Endometrial microvascular endothelial cells (primary cell): ENCODE measurements around the gene TRA2B. TPM values are rescaled to one million over a fixed set of nuclear protein-coding genes. Genes with fewer than 3 reads are reported as not detected.

Experiments
- in situ Hi-C: cut with HindIII; loops from 2 replicates; pipeline ENCODE4 v1.10.0; 2017; ENCODE audit warnings: low sequenced_read_pairs, low pct_unique_long_range_greater_than_20kb; ENCODE audit errors: inconsistent ontology term
- total RNA-seq: library from RNA; depleted of rRNA; stranded (reverse); fragments of >200 nt; gene quantifications from one replicate; pipeline ENCODE4 v1.2.3, GENCODE V29; 2015; ENCODE audit errors: inconsistent ontology term

TRA2B gene
- total RNA-seq, 1 donor from 2014 or later, result 226 TPM

DNA sequence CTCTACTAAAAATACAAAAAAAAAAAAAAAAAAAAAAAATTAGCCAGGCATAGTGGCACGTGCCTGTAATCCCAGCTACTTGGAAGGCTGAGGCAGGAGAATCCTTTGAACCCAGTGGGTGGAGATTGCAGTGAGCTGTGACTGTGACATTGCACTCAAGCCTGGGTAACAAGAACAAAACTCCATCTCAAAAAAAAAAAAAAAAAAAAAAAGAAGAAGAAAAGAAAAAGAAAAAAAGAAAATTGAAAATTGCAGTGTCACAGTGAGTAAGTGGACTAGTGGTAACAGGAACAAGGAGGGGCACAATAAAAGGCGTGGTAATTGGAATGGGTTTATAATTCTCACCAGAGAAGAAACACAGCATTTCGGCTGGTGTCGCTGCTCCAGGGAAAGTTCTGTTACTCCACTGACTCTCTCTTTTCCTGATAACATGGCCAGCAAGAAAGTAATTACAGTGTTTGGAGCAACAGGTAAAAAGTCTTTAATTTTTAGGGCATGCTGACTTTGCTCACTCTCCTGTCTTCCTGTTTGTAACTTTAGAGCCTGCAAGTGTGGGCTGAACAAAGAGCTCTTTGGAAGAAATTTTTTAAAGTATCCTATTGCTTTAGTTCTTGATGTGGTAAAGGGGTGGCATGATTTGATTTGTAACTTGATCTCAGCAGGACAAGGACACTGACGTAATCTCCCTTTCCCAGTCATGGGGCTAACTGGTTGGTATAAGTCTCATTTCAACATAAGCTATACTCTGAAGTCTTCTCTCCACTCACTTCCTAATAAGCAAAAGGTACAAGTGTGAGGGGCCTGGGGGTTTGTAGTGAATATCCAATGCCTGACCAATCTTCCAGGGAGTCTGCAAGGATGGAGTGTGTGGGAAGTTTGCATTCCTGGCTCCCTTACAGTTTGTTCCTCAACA lies 22.1 kb upstream of the TRA2B start:
- in situ Hi-C loops, result no loop called here

DNA sequence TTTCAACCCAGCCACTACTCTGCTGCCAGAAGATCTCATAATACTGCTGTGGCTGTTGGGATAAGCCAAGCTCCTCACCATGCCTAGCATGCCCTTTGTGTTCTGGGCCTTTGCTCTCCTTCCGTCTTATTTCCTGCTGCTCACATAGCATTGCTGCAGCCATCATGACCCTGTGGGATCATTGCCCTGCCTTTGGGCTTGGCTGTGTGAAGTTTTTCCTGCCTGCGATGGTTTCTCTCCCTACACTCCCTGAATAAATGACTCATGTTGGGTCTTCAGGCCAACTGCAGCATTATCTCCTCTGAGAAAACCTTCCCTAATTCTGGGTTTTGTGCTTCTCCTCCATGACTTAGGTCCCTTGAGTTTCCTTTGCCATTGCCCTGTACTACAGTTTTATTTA lies 20.8 kb upstream of the TRA2B start:
- in situ Hi-C loops, result no loop called here

DNA sequence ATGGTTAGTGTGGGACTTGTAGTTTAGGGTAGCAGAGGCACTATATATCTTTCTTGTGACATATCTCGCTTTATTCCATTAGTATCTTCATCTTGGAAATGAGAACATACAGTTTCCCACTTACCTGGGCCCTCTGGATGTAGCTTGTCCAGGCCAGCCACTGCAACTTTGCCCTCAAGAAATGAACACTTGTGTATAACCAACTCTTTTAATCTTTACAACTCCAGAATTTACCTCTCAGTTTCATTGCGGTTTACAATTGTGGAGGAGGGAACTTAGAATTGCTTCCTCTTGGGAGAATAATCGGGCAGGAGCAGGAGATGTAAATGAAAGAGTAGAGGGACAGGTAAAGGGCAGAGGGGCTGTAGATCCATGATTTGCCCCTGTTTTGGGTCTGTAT lies 18.4 kb upstream of the TRA2B start:
- in situ Hi-C loops, result no loop called here

DNA sequence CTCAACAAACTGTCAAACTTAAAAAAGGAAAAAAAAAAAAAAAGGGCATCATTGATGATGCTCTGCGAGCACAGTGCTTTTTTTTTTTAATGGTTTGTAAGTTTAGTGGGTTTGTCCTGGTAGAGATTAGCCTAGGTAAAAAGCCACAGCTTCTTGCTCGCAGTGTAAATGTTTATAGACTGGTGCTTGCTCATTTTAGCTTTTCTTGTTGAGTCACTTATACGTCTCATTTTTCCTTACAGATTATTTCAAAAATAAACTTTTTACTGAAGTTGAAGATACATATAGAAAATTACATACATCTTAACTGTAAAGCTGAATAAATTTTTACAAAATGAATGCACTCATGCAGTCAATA lies 16.5 kb upstream of the TRA2B start:
- in situ Hi-C loops, result no loop called here

DNA sequence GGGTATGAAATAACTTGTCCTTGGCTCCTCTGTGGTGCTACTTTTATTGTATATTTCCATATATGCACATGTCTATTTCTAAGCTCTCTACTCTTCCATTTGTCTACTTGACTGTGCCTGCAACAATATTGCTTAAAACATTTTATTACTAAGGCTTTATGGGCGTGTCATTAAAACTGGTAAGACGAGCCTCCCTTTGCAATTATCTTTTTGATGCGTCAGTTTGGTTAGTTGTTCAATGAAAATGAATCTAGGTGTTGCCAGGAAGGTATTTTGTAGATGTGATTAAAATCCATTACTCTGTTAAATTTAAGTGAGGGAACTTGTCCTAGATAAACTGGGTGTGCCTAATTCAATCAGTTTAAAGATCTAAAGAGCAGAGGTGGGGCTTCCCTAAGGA lies 12.9 kb upstream of the TRA2B start:
- in situ Hi-C loops, result no loop called here

DNA sequence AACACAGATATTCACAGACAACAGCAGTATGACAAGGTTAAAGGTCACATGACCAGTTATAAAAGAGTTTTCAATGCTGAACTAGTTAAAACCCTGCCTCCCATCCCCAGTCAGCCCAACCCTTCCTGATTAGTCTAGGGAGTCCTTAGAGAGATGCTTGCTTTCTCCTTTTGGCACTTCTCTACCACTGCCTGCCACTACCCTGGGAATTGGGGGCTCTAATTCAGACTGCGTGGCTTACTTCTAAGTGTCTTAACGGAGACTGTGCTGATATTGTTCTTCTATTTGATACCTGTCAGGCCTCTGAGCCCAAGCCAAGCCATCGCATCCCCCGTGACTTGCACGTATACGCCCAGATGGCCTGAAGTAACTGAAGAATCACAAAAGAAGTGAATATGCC lies 11.7 kb upstream of the TRA2B start:
- in situ Hi-C loops, result no loop called here

DNA sequence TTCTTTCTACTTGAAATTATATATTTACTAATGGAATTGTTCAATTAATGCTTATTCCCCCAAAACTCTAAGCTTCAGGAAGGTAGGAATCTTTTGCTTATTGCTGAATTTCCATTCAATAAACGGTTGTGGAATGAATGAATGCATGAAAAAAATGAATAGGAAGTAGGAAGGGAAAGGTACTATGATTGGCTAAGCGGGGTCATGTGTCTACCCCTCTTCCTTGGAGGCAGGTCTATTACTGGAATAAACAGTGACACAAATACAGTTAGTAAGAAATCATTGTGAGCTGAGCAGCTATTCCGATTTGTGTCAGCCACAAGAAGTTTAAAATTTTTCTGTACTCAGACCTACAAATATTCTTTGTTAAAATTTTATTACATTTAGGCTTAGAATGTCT lies 10.5 kb upstream of the TRA2B start:
- in situ Hi-C loops, result no loop called here

DNA sequence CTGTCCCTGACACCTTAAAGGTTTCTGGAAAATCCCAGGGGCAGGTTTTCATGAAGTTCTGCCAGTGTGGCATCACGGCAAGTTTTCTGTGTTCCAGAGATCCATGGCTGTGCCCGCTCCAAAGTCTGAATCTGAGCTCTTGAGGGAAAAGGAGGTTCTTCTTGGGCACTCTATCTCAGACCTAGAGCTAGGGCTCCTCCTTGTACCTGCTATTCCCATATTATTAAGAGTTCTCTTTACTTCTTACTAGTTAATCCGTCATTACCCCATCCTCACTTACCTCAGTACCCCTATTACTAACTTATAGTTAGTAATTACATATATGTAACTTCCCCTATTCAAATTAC lies 5.9 kb upstream of the TRA2B start:
- in situ Hi-C loops, result no loop called here

DNA sequence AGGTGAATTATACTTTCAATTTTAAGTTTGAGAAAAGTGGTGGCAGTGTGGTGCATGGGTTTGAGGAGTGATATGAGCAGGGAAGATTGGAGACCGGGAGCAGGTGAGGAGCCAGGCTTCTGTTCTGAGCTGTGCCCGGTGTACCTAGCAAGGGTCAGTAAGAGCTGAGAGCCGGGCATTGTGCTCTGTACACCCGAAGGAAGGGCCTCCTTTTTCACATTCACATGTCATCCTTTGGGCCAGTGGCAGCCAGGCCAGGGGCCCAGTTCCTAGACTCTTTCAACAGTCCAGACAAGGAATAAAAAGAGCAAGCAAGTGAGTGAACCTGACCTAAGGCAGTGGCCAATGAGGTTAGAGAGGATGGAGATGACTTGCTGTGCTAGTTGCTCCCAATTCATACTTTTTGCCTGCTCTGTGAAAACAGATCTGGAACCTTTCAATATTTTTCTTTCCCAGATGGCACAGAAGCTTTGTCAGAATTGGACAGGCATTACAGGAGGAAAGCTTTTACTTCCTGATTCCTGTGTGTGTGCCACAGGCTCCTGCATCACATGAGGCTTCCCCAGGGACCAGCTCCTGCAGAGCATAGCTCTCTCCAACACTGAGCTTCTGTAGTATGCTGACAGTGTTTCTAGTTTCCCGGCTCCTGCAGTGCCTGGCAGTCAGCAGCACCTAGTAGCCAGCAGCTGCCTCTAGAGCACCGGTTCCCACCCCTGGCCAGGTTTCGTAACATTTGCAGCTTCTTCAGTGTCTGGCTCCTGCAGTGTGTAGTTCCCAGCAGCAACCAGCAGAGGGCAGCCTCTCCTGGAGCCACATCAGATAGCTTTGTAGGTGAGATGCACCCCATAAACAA lies 5.3 kb upstream of the TRA2B start:
- in situ Hi-C loops, result no loop called here

DNA sequence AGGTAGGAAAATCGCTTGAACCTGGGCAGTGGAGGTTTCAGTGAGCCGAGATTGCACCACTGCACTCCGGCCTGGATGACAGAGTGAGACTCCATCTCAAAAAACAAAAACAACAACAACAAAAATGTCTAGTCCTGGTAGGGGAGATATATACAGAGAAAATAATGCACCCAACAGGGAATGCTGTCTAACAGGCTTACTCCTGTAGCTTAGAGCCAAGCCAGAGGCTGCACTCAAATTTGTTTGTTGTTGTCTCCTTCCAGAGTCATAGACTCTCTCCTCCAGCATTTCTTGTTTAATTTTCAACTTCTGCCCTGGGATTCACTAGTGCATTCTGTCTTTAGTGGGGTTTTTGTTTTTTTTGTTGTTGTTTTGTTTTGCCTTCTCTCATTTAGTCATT lies 4.6 kb upstream of the TRA2B start:
- in situ Hi-C loops, result no loop called here

DNA sequence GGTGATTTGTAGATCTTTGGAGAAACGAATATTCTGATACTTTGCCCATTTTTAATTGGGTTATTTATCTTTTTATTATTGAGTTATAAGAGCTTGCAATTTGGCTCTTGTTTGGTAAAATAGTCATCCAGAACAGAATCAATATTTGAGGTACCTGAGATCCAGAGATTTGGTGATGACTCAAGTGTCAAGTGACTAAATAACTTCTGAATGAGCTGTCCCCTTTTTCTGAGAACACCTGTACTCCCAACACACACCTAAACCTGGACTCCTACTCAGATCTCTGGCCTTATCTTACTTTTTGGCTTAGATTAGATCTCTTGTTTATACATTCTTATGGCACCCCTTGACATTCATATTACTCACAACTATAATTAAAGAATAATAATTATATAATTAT lies 3.1 kb upstream of the TRA2B start:
- in situ Hi-C loops, result no loop called here

DNA sequence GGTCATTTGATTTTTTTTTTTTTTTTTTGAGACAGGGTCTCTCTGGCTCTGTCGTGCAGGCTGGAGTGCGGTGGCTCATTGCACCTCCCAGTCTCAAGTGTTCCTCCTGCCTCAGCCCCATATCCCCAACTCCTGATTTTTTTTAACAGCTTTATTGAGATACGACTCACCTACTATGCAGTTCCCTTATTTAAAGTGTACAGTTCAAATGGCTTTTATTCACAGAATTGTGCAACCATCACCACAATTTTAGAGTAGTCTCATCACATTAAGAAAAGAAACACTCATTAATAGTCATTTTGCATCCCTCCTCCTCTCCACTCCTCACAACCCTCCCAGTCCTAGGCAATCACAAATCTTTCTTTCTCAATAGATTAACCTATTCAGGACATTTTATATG lies 1.9 kb upstream of the TRA2B start:
- in situ Hi-C loops, result no loop called here

DNA sequence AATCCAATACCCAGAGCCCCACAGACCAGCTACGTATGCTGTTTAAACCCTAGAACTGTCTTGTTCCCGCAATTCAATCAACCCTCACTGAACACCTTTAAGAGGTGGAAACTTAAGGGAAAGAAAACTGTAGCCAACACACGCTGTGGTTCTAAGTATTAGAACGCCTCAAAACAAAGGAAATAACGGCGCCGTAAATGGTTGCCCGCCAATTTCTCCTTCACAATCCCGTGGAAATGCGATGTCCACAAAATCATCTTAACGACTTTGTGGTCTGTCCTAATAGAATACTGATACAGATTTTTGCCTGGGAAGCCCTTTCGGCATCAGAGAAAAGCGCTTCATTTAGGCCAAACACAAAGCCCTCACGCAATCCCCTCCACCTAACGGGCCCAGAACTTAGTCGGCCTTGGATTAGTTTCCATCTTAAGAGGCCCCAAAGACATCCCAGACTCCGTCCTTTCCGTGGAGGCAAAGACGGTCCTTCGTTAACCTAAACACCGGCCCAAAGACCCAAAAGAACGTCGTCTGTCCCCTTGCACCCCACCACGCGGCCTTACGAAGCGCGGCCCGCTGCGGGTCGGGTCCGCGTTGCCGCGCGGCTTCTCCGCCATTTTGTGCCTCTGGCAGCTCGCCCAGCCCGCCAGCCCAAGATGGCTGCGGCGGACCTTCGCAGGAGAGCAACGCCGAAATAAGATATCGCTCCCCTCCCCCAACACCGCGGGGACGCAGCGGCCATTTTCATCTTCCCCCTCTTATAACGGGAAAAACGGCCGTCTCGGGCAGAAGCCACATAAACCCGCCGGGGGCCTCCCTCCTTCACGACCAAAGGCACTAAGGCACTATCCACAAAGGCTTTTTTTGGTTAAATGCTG lies 763 bp downstream of the TRA2B start:
- in situ Hi-C loops, result no loop called here

DNA sequence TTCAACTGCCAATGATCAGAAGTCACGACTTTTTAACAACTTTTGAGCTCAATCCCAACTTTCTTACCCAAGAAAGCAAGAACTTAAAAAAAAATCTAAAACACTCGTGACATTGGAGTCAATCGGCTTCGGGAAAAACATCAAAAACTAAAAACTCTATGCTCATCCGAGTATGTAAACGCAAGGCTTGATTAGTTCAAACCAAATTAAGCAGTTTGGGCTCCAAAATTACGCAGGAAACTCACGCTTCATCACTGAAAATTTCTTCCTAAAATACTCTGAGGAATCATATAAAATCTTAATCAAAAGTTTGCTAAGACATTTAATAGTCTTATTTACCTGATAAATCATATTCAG lies 1.6 kb downstream of the TRA2B start:
- in situ Hi-C loops, result no loop called here

DNA sequence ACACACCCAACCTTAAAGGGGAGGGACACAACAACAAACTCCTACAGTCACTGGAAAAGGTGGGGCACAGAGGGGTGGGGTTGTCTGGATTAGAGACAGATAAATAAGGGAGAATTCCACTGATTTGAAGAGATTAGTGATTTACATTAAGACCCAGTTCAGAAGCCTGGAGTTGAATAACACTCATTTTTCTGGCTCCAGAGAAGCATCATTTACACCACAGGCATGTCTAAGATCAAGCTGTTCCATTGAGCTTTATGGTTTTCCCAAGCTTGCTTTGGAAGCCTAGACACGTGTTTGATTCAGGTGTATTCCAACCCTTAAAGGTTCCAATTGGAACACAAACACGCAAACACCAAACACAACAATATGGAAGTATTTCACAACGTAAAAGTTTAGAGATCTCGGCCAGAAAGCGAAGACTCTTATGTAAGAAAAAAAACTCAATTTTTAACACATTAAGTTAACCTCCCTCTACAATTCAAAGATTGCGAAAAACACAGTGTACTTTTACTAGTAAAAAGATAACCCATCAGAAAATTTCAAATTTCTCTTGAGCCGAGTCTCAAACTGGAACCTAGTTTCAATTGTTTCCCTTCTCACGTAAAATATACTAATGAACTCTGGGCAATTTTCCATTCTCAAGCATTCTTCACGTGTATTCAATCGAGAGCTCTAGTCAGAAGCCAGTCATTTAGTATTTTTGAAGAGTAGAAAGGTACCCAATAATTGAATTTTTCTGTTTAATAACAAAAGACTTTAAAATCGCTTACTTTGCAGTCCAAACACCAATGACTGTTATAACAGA lies 2.1 kb downstream of the TRA2B start:
- in situ Hi-C loops, result no loop called here

DNA sequence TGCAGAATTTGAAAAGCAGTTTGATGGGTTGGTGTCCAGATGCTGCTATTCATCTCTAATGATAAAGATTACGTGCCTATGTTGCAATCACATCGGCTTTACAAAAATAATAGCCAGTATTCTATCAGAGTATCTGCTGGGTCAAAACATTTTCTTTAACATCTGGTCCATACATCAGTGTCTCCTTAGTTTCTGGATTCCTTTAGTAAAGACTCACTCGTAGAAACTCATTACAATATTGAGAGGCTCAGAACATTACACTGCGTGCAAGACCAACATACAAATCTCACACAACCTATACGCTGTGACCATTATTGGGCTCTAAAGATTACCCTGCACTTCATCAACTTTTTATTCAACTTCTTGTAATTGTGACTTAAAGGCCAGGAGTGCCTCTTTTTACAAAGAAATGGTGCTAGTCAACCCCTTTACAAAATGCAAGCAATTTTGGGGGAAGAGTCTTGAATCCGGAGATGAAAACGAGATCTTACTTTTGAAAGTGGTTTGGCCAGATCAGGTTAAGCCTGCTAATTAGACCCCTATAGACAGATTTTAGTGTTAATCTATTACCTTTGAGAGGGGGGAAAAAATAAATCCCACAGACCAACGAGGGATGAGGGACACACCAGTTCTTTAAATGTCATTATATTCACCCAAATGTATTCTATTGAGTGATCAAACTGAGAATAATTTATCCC lies 2.9 kb downstream of the TRA2B start:
- in situ Hi-C loops, result no loop called here

DNA sequence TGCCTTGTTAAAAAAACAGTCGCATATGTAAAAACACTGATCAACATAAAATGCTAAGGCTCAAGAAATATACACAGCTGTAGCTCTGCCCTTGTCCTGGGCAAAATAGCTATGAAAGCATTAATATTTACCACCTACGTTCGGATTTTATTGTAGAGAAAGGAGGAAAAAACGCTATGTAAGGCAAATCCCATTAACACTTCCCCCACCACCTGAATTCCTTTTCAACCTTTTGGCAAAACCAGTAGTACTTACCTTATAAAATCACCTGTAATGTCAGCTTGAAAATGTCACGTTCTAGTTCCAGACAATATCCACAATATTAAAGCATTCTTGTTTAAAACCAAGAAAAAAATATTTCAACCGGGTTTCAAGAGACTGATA lies 3.6 kb downstream of the TRA2B start:
- in situ Hi-C loops, result no loop called here
